ENCODE measurements around the gene C1QL1.

The C1QL1 gene

DNA sequence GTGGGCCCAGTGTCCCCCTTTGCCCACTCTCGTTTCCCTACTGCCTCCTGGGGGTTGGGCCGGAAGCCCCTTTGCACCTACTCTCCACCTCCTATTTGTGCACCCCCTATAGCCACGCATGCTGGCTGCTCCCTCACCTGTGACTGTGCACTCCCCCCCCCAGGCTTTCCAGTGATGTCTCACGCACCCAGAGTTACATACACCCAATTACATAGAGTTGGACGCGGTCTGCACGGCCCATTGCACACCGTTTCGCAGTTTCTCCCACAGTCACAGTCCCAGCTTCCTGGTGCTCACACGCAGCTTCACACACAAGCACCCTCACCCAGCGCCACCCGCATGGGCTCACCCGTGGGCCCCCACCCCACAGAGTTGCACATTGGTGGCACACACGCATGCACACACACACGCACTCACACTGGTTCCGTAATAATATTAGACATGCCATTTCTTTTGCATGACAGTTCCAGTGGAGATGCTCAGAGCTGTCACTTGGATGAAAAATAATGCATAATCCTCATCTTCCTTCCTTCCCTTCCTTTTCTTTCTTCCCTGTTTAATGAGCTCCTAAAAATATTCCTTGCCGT is 21.5 kb upstream of the C1QL1 start:
- DNase-seq (ENCODE audit: low spot score) = no peak

DNA sequence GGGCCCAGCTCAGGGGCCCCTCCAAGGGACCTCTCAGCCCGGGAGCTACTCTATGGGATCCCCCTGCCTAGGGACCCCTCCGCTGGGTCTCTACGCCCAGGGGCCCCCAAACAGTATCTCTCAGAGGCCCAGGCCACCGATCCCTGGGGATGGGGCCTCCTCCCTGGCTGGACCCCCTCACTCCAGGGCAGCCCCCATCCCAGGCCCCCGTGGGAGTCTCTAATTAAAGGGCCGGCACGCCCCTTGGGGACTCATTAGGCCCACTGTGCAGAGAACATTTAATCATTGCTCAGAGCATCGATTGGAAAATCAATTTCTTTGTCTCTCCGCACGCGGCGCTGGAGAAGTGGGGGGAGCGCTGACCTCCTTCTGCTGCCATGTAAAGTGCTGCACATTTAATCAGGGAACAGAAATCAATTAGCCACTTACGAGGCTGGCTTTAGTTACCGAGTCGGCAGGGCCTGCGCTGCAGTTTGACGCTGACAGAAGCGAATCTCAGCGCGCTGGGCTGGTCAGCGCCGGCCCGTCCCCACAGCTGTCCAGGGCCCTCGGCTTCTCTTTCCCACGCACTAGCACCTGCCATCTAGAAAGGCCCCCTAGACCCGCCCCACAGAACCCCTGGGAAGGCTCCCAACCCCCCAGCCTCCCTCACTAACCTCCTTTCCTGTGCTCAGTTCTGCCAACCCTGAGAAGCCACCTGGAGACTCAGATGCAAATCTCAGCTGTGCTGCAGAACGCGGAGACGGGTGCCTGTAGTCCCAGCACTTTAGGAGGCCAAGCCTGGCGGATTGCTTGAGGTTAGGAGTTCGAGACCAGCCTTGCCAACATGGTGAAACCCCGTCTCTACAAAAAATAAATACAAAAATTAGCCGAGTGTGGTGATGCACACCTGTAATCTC is 20.2 kb upstream of the C1QL1 start:
- no peak for DNase-seq (ENCODE audit: low spot score)

DNA sequence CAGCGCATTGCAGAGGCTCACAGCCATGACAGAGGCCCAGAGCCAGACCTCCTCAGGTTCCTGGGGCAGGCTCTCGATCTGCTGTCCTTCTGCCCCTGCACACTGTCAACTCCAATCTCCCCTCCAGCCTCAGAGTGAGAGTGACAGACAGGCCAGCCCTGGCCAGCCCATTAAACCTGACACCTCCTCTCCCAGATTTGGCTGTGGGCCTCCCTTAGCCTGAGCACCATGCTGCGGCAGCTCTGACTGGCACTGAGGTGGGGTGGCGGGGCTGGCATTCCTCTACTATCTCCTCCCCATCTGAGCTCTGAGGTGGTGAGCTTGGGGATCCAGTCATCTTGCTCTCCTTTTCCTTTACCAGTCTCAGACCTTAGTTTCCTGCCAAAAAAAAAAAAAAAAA is 15.5 kb upstream of the C1QL1 start:
- no peak for DNase-seq (ENCODE audit: low spot score)

DNA sequence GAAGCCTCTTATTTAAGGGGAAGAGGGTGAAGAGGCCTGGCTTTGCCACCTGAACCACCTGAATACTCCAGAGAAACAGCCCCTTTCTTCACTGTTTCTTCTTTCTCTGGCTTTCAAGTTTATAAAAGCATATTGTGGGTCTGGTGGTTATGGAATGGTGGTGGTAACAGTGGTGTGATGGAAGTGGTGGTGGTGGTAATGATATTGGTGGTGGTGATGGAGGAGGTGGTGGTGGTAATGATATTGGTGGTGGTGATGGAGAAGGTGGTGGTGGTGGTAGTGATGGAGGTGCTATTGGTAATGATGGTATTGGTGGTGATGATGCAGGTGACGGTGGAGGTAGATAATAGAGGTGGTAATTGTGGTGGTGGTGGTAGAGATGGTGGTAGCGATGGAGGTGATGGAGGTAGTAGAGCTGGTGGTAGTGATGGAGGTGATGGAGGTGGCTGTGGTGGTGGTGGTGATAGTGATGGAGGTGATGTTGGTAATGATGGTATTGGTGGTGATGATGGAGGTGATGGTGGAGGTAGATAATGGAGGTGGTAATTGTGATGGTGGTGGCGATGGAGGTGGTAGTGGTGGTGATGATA is 14.1 kb upstream of the C1QL1 start:
- DNase-seq (ENCODE audit: low spot score) = no peak

DNA sequence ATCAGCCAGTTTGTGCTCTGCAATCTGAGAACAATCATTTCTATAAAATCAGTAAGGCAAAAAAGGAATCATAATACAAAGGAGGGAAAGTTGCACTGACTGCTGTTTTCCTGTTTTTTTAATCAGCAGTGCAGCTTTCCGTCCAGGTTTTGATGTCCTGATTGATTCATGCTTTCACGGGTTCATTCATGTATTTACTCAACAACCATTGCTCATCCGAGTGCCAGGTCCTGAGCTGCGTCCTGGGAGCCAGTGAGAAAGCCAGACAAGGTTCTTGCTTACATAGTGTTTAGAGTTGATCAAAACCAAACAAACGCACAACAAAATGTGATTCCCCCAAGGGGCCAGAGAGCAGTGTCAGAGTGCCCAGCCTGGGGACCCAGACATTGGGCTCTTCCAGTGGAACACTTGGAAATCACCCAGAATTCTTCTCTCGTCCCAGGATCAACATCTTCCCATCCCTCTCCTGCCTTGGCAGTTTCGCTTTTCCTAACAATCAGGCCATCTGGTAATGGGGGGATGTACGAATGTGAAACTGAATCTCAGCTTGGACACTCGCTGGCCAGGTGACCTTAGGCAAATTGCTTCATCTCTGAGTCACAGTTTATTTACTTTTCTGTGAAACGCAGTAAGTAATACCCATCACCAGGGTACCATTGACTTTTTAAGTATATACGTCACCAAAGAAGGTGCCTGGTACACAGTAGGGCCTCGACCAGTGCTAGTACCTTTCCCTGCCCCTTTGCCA is 13.3 kb upstream of the C1QL1 start:
- DNase-seq (ENCODE audit: low spot score) = no peak

DNA sequence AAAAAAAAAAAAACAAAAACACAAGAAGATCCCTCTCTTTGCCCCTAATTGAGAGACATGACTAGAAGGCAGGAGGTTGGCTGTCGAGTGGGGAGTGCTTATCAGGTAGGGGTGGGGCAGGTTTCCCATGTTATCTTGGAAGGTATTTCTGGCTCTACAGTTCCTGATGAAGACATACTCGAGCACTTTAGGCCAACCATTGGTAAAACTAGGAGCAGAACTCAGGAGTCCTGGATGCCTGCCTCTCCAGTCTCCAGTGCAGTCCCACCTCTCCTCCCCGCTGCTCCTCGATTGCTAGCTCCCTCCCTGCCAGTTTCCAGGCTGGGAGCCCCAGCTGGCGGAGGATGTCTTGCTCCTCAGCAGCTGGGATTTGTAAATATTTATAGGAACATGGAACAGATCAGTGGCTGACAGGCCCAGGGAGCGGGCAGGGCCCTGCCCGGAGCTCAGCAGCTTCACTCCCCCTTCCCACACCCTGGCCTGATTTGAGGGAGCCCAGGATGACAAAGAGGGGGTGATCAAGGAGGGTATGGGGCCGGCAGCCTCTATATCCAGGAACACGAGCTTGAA is 11.4 kb upstream of the C1QL1 start:
- DNase-seq (ENCODE audit: low spot score) = no peak

DNA sequence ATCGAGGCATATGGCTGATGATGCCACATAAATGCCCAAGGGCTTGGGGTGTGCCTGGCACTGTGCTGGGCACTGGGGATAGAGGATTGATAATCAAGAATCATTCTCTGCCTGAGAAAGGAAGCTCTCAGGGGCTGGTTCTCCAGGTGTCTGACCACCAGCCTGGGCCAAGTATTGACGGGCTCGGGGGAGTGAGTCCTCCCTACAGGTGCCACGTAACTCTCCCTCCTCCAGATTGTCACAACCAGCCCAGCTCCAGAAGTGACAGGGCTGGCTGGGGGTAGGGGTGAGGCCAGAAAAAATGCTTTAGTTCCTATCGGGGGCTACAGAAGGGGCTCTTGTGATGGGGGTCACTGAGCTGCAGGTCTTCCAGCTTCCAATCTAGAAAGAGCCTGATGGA is 10.7 kb upstream of the C1QL1 start:
- no peak for DNase-seq (ENCODE audit: low spot score)

DNA sequence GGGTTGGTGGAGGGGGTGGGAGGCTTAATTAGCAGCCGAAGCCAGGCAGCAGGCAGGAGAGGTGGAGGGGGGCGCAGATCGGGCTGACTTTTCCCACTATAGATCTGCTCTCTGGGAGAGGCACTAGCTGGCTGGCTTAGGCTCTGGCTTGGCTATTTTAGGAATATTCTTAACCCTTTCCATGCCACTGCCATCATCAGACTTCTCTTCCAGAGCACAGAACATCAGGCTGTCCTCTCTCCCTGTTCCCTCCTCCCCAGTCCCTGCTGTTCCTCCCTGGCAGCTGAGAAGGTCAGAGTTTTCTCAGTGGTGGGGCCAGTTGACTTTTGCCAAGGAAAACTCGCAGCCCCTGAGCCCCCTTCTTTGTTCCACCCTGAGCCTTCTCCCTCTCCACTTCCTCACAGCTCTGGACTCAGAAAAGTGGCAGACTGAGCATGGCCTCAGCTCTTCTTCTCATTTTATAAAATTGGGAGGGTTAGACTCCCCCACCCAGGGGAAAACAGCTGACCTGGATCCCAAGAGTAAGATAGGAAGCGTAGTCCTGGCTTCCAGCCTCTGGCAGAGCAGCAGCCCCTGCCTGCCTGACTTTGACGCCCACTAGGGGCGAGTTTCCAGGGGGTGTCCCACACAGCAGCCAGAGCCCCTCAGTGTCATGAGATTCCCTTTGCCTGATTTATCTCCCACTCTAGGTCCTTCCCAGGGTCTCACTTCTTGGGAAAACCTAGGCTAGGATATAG is 9.9 kb upstream of the C1QL1 start:
- DNase-seq (ENCODE audit: low spot score) = no peak

DNA sequence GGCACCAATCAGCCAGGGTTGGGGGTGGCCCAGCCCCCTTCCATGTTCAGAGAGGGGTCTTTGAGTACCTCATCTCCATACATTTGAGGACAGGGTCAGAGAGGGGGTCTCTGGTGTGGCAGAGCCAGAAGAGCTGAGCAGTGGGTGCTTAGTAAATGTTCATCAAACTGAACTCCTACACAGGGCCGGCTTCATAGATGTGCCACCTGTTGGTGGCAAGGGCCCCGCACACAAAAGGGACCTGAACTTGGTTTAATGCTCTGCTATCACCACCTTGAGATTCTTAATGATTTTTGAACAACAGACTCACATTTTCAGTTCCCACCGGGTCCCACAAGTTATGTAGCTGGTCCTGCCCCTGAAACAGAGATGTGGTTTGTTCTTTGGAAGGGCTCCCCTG is 9.0 kb upstream of the C1QL1 start:
- DNase-seq (ENCODE audit: low spot score) = no peak

DNA sequence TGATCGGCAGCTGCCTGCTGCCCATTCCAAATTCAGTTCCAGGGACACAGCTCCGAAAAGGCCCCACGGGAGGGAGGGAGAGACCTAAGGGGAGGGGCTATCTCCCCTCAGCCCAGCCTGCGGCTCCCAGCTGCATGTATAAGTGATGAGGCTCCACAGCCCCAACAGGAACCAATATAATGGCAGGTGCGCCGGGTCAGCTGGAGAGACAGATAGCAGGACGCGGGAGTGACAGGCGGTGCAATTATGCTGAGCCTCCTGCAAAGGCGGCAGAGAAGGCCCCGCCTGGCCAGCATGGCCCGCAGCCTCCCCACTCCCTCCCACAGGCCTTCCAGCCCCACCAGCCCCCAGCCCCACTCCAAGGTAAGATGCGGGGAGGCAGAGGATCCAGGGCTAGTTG is 8.1 kb upstream of the C1QL1 start:
- no peak for DNase-seq (ENCODE audit: low spot score)

DNA sequence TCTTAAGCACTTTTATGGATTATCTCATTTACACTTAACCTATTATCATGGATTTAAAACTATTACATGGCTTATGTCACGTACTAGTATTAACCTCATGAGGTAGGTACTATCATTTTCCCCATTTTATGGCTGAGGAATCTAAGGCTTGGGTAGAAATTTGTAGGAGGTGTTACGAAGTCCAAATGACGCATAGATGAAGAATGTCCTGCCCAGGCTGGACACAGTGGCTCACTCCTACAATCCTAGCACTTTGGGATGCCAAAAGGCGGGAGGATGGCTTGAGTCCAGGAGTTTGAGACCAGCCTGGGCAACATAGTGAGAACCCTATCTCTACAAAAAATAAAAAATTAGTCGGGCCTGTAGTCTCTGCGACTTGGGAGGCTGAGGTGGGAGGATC is 4.8 kb upstream of the C1QL1 start:
- DNase-seq (ENCODE audit: low spot score) = no peak

DNA sequence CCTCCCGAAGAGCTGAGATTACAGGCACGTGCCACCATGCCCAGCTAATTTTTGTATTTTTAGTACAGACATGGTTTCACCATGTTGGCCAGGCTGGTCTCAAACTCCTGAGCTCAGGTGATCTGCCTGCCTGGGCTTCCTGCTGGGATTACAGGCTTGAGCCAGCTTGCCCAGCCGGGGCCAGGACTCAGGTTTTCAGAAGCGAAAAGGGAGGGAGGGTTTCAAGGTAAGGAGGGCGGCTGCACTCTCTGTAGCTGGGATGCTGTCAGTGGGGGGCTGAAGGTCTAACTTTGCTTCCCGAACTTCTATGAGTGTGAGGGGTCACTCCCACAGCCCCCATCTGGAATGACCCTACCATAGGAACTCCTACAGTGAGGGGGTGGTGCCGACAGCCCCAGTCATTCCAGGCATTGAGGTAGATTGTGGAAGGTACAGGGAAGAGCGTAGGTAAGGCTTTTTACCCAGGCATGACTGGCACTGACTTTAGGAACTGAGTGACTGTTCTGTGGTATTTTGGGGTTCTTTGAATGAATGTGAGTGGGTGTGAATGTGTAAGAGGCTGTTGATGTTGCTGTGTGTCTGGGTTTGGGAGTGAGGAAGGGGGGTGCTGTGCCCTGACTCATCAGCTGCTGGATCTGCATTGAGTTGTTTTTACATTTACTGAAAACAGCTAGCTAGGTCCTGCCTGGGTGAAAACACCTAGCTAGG is 3.8 kb upstream of the C1QL1 start:
- DNase-seq (ENCODE audit: low spot score) = no peak

DNA sequence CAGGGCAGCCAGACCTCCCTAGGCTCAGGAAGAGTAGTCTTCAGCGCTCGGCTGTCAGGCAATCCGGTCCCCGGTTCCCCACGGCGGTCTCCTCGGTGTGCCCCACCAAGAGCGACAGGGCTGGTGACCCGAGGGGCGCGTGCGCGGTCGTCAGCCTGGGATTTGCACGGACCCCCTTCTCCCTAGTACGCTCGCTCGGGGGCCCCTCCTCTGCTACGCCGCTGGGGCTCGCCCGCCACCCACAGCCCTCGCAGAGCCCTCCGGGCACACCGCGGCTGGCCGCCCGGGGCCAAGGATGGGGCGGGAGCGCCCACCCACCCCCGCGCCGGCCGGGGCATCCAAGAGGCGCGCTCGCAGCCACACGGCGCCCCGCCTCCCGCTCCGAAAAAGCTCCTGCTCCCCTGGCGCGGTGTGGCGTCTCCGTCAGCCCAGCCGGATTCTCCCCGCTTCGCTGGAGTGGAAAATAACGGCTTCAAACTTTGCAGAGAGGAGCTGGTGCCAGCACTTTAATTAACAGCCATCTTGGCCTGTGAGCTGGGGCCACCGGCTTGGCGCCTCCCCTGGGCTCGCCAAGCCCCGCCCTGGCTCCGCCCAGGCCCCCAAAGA is 2.1 kb upstream of the C1QL1 start:
- peak; percentile 87 for DNase-seq (ENCODE audit: low spot score)

DNA sequence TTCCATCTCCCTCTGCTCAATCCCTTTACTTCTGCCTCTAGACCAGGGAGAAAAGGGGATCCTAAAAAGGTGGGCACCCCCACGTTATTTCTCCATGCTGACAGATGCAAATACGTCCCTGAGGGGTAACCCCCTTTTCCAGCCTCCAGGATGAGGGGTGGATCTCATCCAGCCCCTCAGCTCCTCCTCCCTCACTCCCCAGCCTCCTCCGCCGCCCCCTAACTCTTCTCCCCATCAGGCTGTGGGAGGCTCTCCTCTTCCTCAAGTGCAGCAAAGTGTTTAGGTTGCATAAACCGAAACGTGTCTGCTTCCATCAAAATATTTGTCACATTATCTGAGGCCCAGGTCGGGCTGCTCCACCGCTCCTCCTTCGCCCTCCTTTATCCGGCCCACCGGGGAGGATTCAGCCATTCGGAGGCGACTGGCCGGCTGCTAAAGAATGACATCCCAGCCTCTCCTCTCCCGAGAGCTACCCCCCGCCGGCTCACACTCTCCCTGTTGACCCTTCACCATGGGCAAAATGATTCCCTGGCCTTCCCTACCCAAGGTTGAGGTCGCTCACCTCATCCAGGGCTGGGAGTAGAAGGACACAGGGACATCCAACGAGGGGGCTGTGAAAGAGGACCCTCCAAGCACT is 1.2 kb upstream of the C1QL1 start:
- DNase-seq (ENCODE audit: low spot score) = no peak

DNA sequence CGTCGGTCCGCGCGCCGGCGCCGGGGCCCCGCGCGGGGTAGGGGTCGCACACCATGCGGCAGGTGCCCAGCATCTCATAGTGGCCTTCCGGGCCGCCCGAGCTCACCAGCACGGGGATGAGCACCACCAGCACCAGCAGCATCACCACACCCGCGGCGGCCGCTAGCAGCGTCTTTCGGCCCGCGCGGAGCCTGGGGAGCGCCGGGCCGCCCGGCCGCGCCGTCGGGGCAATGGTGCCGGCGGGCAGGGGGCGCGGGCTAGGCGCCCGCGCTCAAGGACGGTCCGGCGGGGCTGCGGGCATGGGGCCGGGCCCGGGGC is 237 bp downstream of the C1QL1 start:
- no peak for DNase-seq (ENCODE audit: low spot score)

DNA sequence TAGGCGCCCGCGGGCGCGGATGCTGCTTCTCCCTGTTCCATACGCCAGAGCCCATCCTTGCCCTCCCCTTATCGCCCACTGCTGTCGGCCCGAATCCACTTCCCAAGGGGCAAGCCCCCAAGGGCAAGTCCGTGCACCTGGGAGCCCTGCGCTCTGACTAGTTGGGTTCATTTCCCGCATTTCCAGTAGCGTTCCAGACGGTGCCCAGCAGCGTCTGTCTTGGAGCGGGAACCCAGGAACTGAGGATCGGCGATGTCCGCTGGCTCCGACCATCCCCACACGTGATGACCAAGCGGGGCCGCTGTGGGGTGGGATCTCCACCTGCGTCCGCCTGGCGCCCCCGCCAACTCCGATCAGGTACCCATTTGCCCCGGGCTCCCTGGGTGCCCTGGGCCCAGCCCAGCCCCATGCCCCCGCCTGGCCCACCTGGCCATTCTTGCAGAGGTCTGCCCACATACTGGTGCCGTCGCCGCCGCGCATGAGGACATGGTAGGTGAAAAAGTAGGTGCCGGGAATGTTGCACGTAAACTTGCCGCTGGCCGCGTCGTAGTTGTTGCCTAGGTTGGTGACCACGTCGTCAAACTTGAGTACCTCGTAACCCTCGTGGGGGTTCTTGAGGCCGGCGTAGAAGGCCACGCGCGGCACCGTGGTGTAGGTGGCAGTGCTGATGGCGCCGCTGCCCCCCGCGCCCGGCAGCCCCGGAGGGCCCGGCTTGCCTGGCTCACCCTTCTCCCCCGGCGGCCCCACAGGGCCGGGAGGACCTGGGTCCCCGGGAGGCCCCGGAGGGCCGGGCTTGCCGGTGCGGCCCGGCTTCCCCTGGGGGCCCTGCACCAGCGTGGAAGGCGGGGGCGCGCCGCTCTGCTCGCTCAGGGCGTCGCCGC is 837 bp downstream of the C1QL1 start:
- peak; percentile 69 for DNase-seq (ENCODE audit: low spot score)

DNA sequence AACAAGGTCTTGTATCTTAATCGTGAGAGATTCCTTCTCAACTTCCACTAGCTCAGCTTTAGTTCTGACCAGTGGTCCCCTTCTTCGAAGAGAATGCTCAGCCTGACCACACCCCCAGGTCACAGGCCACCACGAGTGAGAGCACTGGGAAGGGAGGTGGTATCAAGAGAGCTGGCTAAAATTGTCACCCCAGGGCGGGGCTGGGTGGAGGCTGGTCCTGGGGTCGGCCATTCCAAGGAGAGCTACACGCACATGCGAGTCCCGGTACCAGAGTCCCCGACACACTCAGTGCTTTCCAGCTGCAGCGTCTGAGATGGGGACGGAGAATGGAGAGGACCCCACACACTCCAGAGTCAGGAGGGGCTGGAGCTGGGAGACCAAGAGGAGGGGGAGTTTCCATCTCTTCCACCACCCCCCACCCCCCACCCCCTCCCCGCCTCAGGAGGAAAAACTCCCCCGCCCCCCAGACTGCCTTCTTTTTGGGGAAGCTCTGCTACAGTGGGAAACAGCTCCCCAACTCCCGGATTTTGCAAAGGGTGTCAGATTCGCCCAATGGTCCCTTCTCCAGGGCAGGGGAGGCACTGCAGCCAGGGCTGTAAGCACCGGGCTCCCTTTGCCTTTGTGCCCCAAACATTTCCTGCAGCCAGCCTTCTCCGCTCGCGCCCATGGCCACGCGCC is 1.6 kb downstream of the C1QL1 start:
- DNase-seq (ENCODE audit: low spot score) = no peak

DNA sequence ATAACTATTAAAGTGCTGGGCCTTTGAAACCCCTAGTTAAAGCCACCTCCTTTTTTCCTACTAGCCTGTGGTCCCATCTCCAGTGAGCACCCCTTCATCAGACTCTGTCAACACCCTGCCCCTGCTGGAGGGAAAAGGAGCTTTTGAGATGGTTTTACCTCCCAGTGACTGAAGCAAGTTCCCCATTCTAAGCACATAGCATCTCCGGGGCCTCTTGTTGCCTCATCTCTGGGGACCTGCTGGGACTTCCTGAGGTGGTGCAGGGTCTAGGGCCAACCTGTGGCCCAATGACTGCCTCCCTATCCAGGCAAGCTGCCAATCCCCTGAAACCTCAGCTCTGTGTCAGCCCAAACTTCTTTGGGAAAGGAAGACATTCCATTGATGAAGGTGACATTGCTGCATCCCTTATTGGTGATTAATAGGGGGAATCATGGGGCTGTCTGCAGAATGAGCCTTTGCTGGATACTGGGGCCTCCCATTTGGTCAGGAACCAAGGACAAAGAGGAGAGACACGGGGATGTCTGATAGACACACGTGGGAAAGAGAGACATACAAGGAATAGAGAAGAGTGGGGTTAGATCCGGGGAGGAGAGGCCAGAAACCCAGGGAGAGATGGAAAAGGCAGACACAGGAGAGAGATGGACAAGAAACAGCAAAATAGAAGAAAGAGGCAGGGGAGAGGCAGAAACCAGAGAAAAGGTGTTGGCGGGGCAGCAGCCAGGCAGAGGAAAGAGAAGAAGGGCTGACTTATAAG is 2.4 kb downstream of the C1QL1 start:
- DNase-seq (ENCODE audit: low spot score) = no peak
